Tibial artery (tissue), 4 donors: ENCODE measurements around the gene DLGAP1.

ENCODE experiments used
- DNase-seq, 2 donors: peaks; one replicate each; pipeline ENCODE4 v3.0.0-alpha.2; 2019
- H3K27ac ChIP-seq, 2 donors: fragments of 200-600 bp; sonication (generic) in 1 of 2; 1 replicate in 1 of 2; 2 replicates in 1 of 2; pipeline ENCODE4 v1.5.1; 2018 to 2019; ENCODE audit warnings: mild to moderate bottlenecking in 1 of 2
- H3K27me3 ChIP-seq, 2 donors: fragments of 200-600 bp; sonication (generic) in 1 of 2; one replicate each; pipeline versions ENCODE4 v1.5.1 to v1.6.0; 2016 to 2019
- H3K36me3 ChIP-seq, 3 donors: fragments of 200-600 bp; sonication (generic) in 2 of 3; one replicate each; pipeline ENCODE4 v1.5.1; 2016 to 2019; ENCODE audit warnings: mild to moderate bottlenecking in 2 of 3
- H3K4me1 ChIP-seq, 4 donors: fragments of 200-600 bp; sonication (generic) in 2 of 4; 1 replicate in 3 of 4; 2 replicates in 1 of 4; pipeline ENCODE4 v1.5.1; 2016 to 2019
- H3K4me3 ChIP-seq, 2 donors: fragments of 200-600 bp; sonication (generic) in 1 of 2; 1 replicate in 1 of 2; 2 replicates in 1 of 2; pipeline ENCODE4 v1.5.1; 2018 to 2019; ENCODE audit warnings: mild to moderate bottlenecking in 2 of 2
- H3K9me3 ChIP-seq, 3 donors: fragments of 200-600 bp; sonication (generic) in 1 of 3; one replicate each; pipeline ENCODE4 v1.5.1; 2016 to 2019
- intact Hi-C: fragments of 100-400 bp; cut with DNase I; formaldehyde crosslinking; loops from one replicate; pipeline ENCODE4 v1.15.0; 2023; ENCODE audit warnings: low total_unique reads
- TF ChIP-seq, protein P1 (sequence below), 2 experiments: fragments of 200-600 bp in 1 of 2; fragments of 450-650 bp in 1 of 2; IDR thresholded peaks; one replicate each; pipeline ENCODE4 v1.5.1; 2017 to 2019; ENCODE audit warnings: antibody characterized with exemption in 2 of 2, mild to moderate bottlenecking in 1 of 2, moderate library complexity in 1 of 2

Gene DLGAP1

GRCh38 chr18:3775996-3776395 is 679.1 kb downstream of the DLGAP1 start:
- no peak for DNase-seq

DNA sequence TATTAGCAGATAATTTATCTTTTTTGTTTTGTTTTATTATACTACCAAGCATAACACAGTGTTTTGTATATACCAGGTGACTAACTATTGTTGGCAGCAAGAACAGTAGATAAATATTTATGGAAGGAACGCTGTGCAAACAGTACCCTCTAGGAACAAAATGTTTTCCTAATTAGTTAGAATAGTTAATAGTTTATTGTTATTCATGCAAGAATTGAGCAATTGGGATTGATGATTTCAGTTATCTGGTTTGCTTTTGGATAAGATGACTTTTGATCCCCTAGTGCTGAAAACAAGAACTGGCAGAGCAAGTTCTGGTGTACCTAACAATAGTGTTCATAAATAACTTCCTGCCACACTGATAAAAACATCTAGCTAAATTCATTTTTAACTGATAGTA is 681.8 kb downstream of the DLGAP1 start:
- no peak overlapping the region for H3K27ac ChIP-seq
- TF ChIP-seq, protein P1, sequence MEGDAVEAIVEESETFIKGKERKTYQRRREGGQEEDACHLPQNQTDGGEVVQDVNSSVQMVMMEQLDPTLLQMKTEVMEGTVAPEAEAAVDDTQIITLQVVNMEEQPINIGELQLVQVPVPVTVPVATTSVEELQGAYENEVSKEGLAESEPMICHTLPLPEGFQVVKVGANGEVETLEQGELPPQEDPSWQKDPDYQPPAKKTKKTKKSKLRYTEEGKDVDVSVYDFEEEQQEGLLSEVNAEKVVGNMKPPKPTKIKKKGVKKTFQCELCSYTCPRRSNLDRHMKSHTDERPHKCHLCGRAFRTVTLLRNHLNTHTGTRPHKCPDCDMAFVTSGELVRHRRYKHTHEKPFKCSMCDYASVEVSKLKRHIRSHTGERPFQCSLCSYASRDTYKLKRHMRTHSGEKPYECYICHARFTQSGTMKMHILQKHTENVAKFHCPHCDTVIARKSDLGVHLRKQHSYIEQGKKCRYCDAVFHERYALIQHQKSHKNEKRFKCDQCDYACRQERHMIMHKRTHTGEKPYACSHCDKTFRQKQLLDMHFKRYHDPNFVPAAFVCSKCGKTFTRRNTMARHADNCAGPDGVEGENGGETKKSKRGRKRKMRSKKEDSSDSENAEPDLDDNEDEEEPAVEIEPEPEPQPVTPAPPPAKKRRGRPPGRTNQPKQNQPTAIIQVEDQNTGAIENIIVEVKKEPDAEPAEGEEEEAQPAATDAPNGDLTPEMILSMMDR (IDR thresholded peaks at IDR 0.05), result no peak
- H3K36me3 ChIP-seq, result no peaks in the 10 kb centered on the region
- intact Hi-C loops, result no loop called here
- no peaks in the 10 kb centered on the region for H3K9me3 ChIP-seq
- H3K27me3 ChIP-seq, result no peaks in the 10 kb centered on the region
- H3K4me1 ChIP-seq, result peaks cover 0 to 13% (median 9%) of the 10 kb centered on the region in 4 donors
- H3K4me3 ChIP-seq, result no peak overlapping the region
- no peak for DNase-seq

More at GRCh38 chr18:3775996-3776395, 679.1 kb downstream of the DLGAP1 start:
- H3K4me1 ChIP-seq, result peaks cover 0 to 13% (median 3%) of the 10 kb centered on the region in 4 donors
- H3K27ac ChIP-seq, result no peak overlapping the region
- H3K27me3 ChIP-seq, result no peaks in the 10 kb centered on the region
- no peak overlapping the region for H3K4me3 ChIP-seq
- TF ChIP-seq, protein P1 (IDR thresholded peaks at IDR 0.05), result no peak
- H3K9me3 ChIP-seq, result no peaks in the 10 kb centered on the region
- intact Hi-C loops, result no loop called here
- no peaks in the 10 kb centered on the region for H3K36me3 ChIP-seq

- Histone ChIP-seq H3K27ac (peak overlapping the region; percentile 64 to 71), H3K9me3 (no peaks in the 10 kb centered on the region), H3K36me3 (no peaks in the 10 kb centered on the region), H3K4me3 (peak overlapping the region; percentile 29 to 48), H3K27me3 (no peaks in the 10 kb centered on the region), H3K4me1 (peaks cover 0 to 13% (median 9%) of the 10 kb centered on the region in 4 donors)
- intact Hi-C loops, result loop anchor here (2.0 kb wide), 1 partner anchor 227 kb away; no protein-coding TSS in a partner anchor
- TF ChIP-seq, protein P1 (IDR thresholded peaks at IDR 0.05), result peak; percentile 98
- peak; percentile 84 to 91 for DNase-seq
These were observed 683.8 kb downstream of the DLGAP1 start for GRCh38 chr18:3771121-3771971.

- Histone ChIP-seq H3K4me3 (no peak overlapping the region), H3K36me3 (no peaks in the 10 kb centered on the region), H3K9me3 (peaks cover 0 to 11% (median 8%) of the 10 kb centered on the region in 3 donors), H3K27me3 (no peaks in the 10 kb centered on the region), H3K27ac (no peak overlapping the region), H3K4me1 (no peaks in the 10 kb centered on the region)
- DNase-seq, result no peak
- TF ChIP-seq, protein P1 (IDR thresholded peaks at IDR 0.05), result no peak
- intact Hi-C loops, result no loop called here
These were observed 693.8 kb downstream of the DLGAP1 start for GRCh38 chr18:3761266-3761665.

GRCh38 chr18:3760741-3761140 is 694.4 kb downstream of the DLGAP1 start:
- TF ChIP-seq, protein P1 (IDR thresholded peaks at IDR 0.05), result no peak
- Histone ChIP-seq H3K4me3 (no peak overlapping the region), H3K9me3 (peaks cover 0 to 15% (median 8%) of the 10 kb centered on the region in 3 donors), H3K27ac (no peak overlapping the region), H3K4me1 (no peaks in the 10 kb centered on the region), H3K36me3 (no peaks in the 10 kb centered on the region), H3K27me3 (no peaks in the 10 kb centered on the region)
- intact Hi-C loops, result no loop called here
- DNase-seq, result no peak
